GM23338 (cell line): Measurements from ENCODE around the gene MEF2D.

ENCODE experiments used
- CREB1 ChIP-seq: fragments of 250-450 bp; sonication (Bioruptor Pico); IDR thresholded peaks from 2 replicates; pipeline ENCODE4 v1.5.0; 2020; ENCODE audit warnings: low read depth, mild to moderate bottlenecking, moderate library complexity
- CTCF ChIP-seq, 2 experiments: fragments of 200-600 bp in 1 of 2; sonication (generic) in 1 of 2; conservative IDR thresholded peaks; 2 replicates each; pipeline versions ENCODE4 v1.5.1 to v1.6.1; 2016 to 2017; ENCODE audit warnings: antibody characterized with exemption in 2 of 2, low read depth in 2 of 2, mild to moderate bottlenecking in 2 of 2, moderate library complexity in 1 of 2
- EZH2 ChIP-seq: fragments of 200-600 bp; sonication (generic); IDR thresholded peaks from one replicate; pipeline ENCODE4 v1.8.0; 2017; ENCODE audit warnings: antibody characterized with exemption, mild to moderate bottlenecking, low read depth; ENCODE audit not compliant: unreplicated experiment
- EZH2phosphoT487 ChIP-seq: fragments of 200-600 bp; sonication (generic); IDR thresholded peaks from one replicate; pipeline ENCODE4 v1.8.1; 2018; ENCODE audit warnings: antibody characterized with exemption; ENCODE audit not compliant: unreplicated experiment
- JUNB ChIP-seq: IDR thresholded peaks from one replicate; pipeline ENCODE4 v1.6.1; 2016; ENCODE audit warnings: antibody characterized with exemption; ENCODE audit not compliant: unreplicated experiment
- NANOG ChIP-seq: IDR thresholded peaks from 2 replicates; pipeline ENCODE4 v1.6.1; 2016; ENCODE audit warnings: antibody characterized with exemption, borderline replicate concordance
- POLR2AphosphoS5 ChIP-seq: IDR thresholded peaks from 2 replicates; pipeline ENCODE4 v1.6.1; 2016; ENCODE audit warnings: antibody characterized with exemption, low read depth
- REST ChIP-seq: IDR thresholded peaks from one replicate; pipeline ENCODE4 v1.6.1; 2018; ENCODE audit warnings: antibody characterized with exemption; ENCODE audit not compliant: unreplicated experiment
- STAT1 ChIP-seq: IDR thresholded peaks from one replicate; pipeline ENCODE4 v1.6.1; 2016; ENCODE audit warnings: antibody characterized with exemption; ENCODE audit not compliant: unreplicated experiment

DNA sequence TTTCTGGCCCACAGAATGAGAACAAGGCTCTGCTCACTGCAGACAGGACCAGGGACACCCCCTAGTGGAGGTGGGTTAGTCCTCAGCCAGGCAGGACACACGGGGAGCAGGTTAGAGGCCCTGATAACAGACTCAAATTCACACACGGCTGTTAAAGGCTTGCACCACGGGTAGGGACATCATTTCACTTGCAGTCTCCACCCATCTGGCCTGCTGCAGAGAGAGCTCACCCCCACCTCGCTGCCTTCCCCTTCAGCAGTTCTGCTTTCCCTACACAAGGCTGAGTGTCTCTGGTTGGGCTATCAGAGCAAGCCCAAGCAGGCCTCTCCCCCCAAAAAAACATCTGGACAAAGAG, 20.6 kb downstream of the MEF2D start:
- TF ChIP-seq CTCF (conservative IDR thresholded peaks at IDR 0.05; ENCODE audit: low read depth in 2 of 2) (peak; percentile 34 to 58), EZH2 (no peak), NANOG (no peak), REST (no peak), POLR2AphosphoS5 (no peak), EZH2phosphoT487 (no peak), JUNB (no peak), STAT1 (no peak), CREB1 (no peak)
